ENCODE results near the gene CCT6A. TPM values are rescaled to one million over a fixed set of nuclear protein-coding genes. Genes with fewer than 3 reads are reported as not detected.

The CCT6A gene
- total and polyA plus RNA-seq, 2 of the 4 experiments (the other 2 are of a cell fraction) = 135 to 265 TPM

GRCh38 chr7:56007167-56007652 lies 44.4 kb upstream of the CCT6A start:
- dilution Hi-C loops (cut with HindIII; ENCODE audit: low sequenced_read_pairs, unreplicated experiment) = no loop called here
- DNase-seq (no peak), ATAC-seq (ENCODE audit: low read depth) (no peak)
- H3K4ac ChIP-seq (ENCODE audit: low read depth, low read length) = no peak overlapping the region
- H3K4me3 ChIP-seq (ENCODE audit: insufficient read depth, low read depth, low read length) = no peak overlapping the region
- H3K23ac ChIP-seq (ENCODE audit: low read depth, low read length) = no peak overlapping the region
- no peaks in the 10 kb centered on the region; the same call in 1 of the 2 replicates for H3K9me1 ChIP-seq (ENCODE audit: insufficient read depth, low read length)
- no peak overlapping the region for H4K8ac ChIP-seq (ENCODE audit: low read depth in 2 of 2, low read length in 2 of 2)
- no peak overlapping the region for H3K18ac ChIP-seq (ENCODE audit: low read depth, low read length)
- no peak overlapping the region for H3K27ac ChIP-seq (ENCODE audit: insufficient read depth, low read length)
- H3K14ac ChIP-seq (replicated peaks; ENCODE audit: low read depth, low read length) = no peak overlapping the region
- no peaks in the 10 kb centered on the region for H3K27me3 ChIP-seq (ENCODE audit: control insufficient read depth, insufficient read depth, low read length)
- TF ChIP-seq ELK1 (IDR thresholded peaks at IDR 0.05; ENCODE audit: borderline replicate concordance, low read depth, low read length) = no peak
- no peak for TF ChIP-seq CEBPB (IDR thresholded peaks at IDR 0.05; ENCODE audit: low read depth, low read length)
- no peak for TF ChIP-seq RAD21 (IDR thresholded peaks at IDR 0.05; ENCODE audit: low read length)
- TF ChIP-seq USF2 (IDR thresholded peaks at IDR 0.05; ENCODE audit: low read depth, low read length) = no peak
- TF ChIP-seq NFE2L2 (IDR thresholded peaks at IDR 0.05; ENCODE audit: low read depth, low read length) = no peak
- TF ChIP-seq MAZ (IDR thresholded peaks at IDR 0.05; ENCODE audit: borderline replicate concordance, low read depth, low read length) = no peak
- no peak for TF ChIP-seq POLR2A (IDR thresholded peaks at IDR 0.05; ENCODE audit: low read depth, low read length)
- no peak for TF ChIP-seq MAFK (IDR thresholded peaks at IDR 0.05; ENCODE audit: low read depth, low read length)
- TF ChIP-seq FOS (IDR thresholded peaks at IDR 0.05; ENCODE audit: low read depth, low read length) = no peak
- TF ChIP-seq CHD1 (IDR thresholded peaks at IDR 0.05; ENCODE audit: low read depth, low read length) = no peak
- TF ChIP-seq BHLHE40 (IDR thresholded peaks at IDR 0.05; ENCODE audit: low read depth, low read length) = no peak
- no peak for TF ChIP-seq RCOR1 (IDR thresholded peaks at IDR 0.05; ENCODE audit: insufficient replicate concordance, low read length)
- H2BK20ac ChIP-seq (ENCODE audit: low read depth, low read length) = no peak overlapping the region
- H4K20me1 ChIP-seq (ENCODE audit: insufficient read depth, low read length) = no peaks in the 10 kb centered on the region
- no peak overlapping the region for H4K91ac ChIP-seq (ENCODE audit: insufficient read depth, low read depth, low read length)
- no peak overlapping the region; the same call in 1 of the 2 replicates for H2AK5ac ChIP-seq (ENCODE audit: low read depth, low read length)
- no peaks in the 10 kb centered on the region for H3K4me1 ChIP-seq (ENCODE audit: control insufficient read depth, insufficient read depth, low read length)
- no peak overlapping the region for H2BK120ac ChIP-seq (ENCODE audit: low read depth, low read length)
- intact Hi-C loops (cut with micrococcal nuclease) = loop anchor here (2.0 to 5.0 kb wide), 2 partner anchors 22 to 45 kb away; partner anchors contain the start of genes CCT6A and PSPH
- no peak overlapping the region for H2BK5ac ChIP-seq (ENCODE audit: low read depth, low read length, poor library complexity, severe bottlenecking)
- H3K9ac ChIP-seq (ENCODE audit: low read depth, low read length) = no peak overlapping the region
- BruUV-seq (replicated peaks) = no TSS peak
- in situ Hi-C loops (cut with MboI; ENCODE audit: low sequenced_read_pairs) = no loop called here
- ChIA-PET POLR2A (ENCODE audit: unreplicated experiment) (no interaction called here), CTCF (interaction anchor here (0.6 kb wide), 1 partner anchor 19 kb away, joined by 5 read pairs; no protein-coding TSS in a partner anchor)
- 60% methylated on average over 1 of the region's 4 CpGs; no CpG with 5 or more reads in 1 of the 2 experiments for WGBS, 2 experiments (ENCODE audit: extremely low coverage in 2 of 2, insufficient read length in 1 of 2)
- no peak overlapping the region for H4K5ac ChIP-seq (ENCODE audit: low read depth, low read length)
- H3K4me2 ChIP-seq (ENCODE audit: low read depth, low read length) = no peak overlapping the region
- no peaks in the 10 kb centered on the region for H3K79me1 ChIP-seq (ENCODE audit: low read depth in 1 of 2, low read length in 2 of 2)
- no peaks in the 10 kb centered on the region for H3K9me3 ChIP-seq (ENCODE audit: control insufficient read depth, insufficient read depth, low read length)
- no peak overlapping the region for H2AFZ ChIP-seq (replicated peaks; ENCODE audit: low read length, poor library complexity)
- no peak overlapping the region for H2AK9ac ChIP-seq (replicated peaks; ENCODE audit: low read depth, low read length, poor library complexity)
- H2BK15ac ChIP-seq (ENCODE audit: low read depth, low read length) = no peak overlapping the region
- H3K36me3 ChIP-seq (ENCODE audit: control insufficient read depth, insufficient read depth, low read length) = peaks cover 6% of the 10 kb centered on the region; the same call in 1 of the 2 replicates
- H3K56ac ChIP-seq (ENCODE audit: extremely low read depth, insufficient read depth, low read length) = no peak overlapping the region
